Measurements from ENCODE around the gene G2E3. TPM values are rescaled to one million over a fixed set of nuclear protein-coding genes. Genes with fewer than 3 reads are reported as not detected.

G2E3 gene, protein sequence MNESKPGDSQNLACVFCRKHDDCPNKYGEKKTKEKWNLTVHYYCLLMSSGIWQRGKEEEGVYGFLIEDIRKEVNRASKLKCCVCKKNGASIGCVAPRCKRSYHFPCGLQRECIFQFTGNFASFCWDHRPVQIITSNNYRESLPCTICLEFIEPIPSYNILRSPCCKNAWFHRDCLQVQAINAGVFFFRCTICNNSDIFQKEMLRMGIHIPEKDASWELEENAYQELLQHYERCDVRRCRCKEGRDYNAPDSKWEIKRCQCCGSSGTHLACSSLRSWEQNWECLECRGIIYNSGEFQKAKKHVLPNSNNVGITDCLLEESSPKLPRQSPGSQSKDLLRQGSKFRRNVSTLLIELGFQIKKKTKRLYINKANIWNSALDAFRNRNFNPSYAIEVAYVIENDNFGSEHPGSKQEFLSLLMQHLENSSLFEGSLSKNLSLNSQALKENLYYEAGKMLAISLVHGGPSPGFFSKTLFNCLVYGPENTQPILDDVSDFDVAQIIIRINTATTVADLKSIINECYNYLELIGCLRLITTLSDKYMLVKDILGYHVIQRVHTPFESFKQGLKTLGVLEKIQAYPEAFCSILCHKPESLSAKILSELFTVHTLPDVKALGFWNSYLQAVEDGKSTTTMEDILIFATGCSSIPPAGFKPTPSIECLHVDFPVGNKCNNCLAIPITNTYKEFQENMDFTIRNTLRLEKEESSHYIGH
- 41.1 and 50.3 TPM in 2 replicates for total RNA-seq (2014; rRNA removed; shearing (Covaris generic))

- no peaks in the 10 kb centered on the region for H3K27me3 ChIP-seq (ENCODE audit: control insufficient read depth, insufficient read depth, low read length)
- peak; percentile 90 for DNase-seq
- no peaks in the 10 kb centered on the region for H3K36me3 ChIP-seq (replicated peaks; ENCODE audit: control insufficient read depth, insufficient read depth, low read length)
- peak within 1 kb of the TSS; percentile 91 for H3K4me3 ChIP-seq (ENCODE audit: insufficient read depth, low read depth, low read length)
These were observed at the start of gene G2E3 for GRCh38 chr14:30558675-30559555. Gene G2E3 (plus strand): TSS chr14:30559158. CDS start chr14:30581080, 21,922 bp downstream.

DNA sequence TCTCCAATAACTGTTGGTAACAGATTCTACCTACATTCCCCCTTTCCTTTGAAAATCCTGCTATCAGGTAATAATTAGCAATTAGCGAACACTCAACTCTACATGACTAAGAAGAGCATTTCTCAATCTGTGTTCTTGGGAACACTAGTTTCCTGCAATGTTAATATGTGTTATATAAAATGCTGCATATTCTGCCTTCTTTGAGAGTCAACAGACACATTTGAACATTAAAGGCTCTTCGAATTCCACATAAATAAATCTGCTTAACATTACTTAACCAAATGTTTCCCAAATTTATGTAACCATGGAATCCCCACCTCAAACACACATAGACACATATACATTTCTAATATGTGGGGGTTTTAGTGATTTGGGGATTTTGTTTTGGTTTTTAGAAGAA lies 41.2 kb upstream of the G2E3 start:
- Histone ChIP-seq H3K4me3 (ENCODE audit: insufficient read depth, low read depth, low read length) (no peak overlapping the region), H3K36me3 (replicated peaks; ENCODE audit: control insufficient read depth, insufficient read depth, low read length) (no peaks in the 10 kb centered on the region), H3K27me3 (ENCODE audit: control insufficient read depth, insufficient read depth, low read length) (no peaks in the 10 kb centered on the region)
- no peak for DNase-seq

GRCh38 chr14:30518867-30519560 lies 39.9 kb upstream of the G2E3 start:
- Histone ChIP-seq H3K27me3 (ENCODE audit: control insufficient read depth, insufficient read depth, low read length) (no peaks in the 10 kb centered on the region), H3K4me3 (ENCODE audit: insufficient read depth, low read depth, low read length) (no peak overlapping the region), H3K36me3 (replicated peaks; ENCODE audit: control insufficient read depth, insufficient read depth, low read length) (no peaks in the 10 kb centered on the region)
- no peak for DNase-seq

DNA sequence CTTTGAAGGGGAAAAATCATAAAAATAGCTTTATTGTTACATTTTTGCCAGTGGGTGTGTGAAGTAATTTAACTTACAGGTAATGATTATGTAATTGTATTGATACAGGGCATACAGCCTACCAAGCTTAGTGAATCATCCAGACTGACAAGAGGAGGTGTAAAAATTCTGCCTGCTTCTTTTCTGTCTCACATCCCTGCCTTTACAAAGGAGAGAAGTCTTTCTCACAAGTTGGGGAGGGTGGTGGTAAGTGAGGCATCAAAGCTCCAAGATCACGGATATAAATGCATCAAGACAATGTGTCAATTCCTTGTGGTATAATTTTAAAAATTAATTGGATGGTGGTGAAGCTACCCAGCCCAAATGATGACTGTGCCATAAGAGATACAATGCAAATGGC lies 39.0 kb upstream of the G2E3 start:
- H3K4me3 ChIP-seq (ENCODE audit: insufficient read depth, low read depth, low read length): no peak overlapping the region
- H3K36me3 ChIP-seq (replicated peaks; ENCODE audit: control insufficient read depth, insufficient read depth, low read length): no peaks in the 10 kb centered on the region
- H3K27me3 ChIP-seq (ENCODE audit: control insufficient read depth, insufficient read depth, low read length): no peaks in the 10 kb centered on the region
- DNase-seq: no peak

DNA sequence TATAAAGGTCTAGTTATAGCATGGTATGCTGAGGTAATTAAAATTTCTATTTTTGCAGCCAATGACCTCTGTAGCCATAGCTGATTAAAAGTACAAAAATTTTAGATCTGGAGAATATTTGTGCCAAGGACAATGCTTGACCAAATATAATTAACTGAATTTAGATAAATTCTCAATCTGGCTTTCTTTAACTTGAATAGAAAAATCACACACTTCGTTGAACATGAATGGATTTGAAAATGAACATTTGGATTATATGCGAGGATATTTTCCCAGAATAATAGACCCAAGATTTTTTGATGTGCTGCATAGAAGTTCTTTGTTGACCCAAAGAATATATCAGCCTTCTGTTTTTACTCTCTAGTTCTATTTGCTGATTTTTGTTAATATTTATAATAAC lies 38.4 kb upstream of the G2E3 start:
- H3K4me3 ChIP-seq (ENCODE audit: insufficient read depth, low read depth, low read length): no peak overlapping the region
- no peaks in the 10 kb centered on the region for H3K36me3 ChIP-seq (replicated peaks; ENCODE audit: control insufficient read depth, insufficient read depth, low read length)
- H3K27me3 ChIP-seq (ENCODE audit: control insufficient read depth, insufficient read depth, low read length): no peaks in the 10 kb centered on the region
- no peak for DNase-seq

- Histone ChIP-seq H3K36me3 (replicated peaks; ENCODE audit: control insufficient read depth, insufficient read depth, low read length) (no peaks in the 10 kb centered on the region), H3K27me3 (ENCODE audit: control insufficient read depth, insufficient read depth, low read length) (no peaks in the 10 kb centered on the region), H3K4me3 (ENCODE audit: insufficient read depth, low read depth, low read length) (no peak overlapping the region)
- DNase-seq: peak; percentile 9
These were observed 36.8 kb upstream of the G2E3 start for GRCh38 chr14:30521899-30522736.

DNA sequence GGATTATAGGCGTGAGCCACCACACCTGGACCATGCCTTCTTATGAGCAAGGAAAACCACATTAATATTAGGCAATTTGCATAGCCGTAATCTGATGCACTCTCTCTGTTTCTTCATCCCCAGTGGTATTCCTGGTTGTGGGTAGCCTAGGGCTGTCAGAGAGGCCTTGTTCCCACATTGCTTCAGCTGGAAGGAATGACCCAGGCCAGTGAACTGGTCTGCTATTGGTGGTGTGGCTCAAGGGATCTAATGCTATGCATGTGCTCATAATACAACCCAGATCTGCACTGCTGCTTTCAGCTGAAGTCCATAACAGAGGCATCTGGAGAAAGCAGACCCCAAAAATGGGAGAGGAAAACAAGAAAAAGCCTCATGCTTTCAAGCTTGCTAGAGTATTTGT lies 33.1 kb upstream of the G2E3 start:
- Histone ChIP-seq H3K4me3 (ENCODE audit: insufficient read depth, low read depth, low read length) (no peak overlapping the region), H3K27me3 (ENCODE audit: control insufficient read depth, insufficient read depth, low read length) (no peaks in the 10 kb centered on the region), H3K36me3 (replicated peaks; ENCODE audit: control insufficient read depth, insufficient read depth, low read length) (no peaks in the 10 kb centered on the region)
- no peak for DNase-seq

DNA sequence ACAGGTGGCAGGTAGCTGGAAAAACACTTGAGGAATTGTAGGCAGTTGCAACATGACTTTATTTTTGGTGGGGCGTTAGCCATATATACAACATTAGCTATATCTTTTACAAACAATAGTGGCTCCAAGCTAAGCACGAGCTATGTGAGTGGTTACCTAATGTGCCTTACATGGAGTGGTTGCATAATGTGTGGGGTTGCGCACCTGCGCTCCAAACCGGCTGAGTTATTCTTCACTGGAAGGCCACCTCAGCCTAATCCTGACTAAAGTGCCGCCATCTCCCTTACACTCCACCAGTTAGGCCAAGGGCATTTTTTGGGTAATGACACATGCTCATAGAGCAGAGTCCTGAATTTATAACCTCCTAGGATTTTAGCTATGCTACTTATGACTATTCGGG lies 31.8 kb upstream of the G2E3 start:
- Histone ChIP-seq H3K36me3 (replicated peaks; ENCODE audit: control insufficient read depth, insufficient read depth, low read length) (no peaks in the 10 kb centered on the region), H3K27me3 (ENCODE audit: control insufficient read depth, insufficient read depth, low read length) (no peaks in the 10 kb centered on the region), H3K4me3 (ENCODE audit: insufficient read depth, low read depth, low read length) (no peak overlapping the region)
- no peak for DNase-seq

DNA sequence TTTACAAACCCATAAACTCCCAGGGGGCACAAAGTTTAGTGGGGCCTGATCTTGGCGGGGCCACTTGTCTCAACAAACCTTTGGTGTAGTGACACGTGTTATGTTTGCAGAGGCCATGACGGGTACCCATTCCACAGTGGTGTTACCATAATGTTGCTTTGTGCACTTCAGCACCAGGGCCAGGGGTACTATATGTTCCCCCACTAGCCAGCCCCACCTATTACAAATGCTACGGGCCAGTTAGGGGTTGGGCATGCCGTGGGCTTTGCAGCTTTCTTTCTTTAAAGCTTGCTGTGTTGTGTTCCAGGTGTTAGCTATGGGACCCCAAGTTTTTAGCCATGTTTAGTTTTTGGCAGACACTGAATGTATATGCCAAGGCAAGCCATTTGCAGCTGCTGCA lies 30.8 kb upstream of the G2E3 start:
- Histone ChIP-seq H3K36me3 (replicated peaks; ENCODE audit: control insufficient read depth, insufficient read depth, low read length) (no peaks in the 10 kb centered on the region), H3K4me3 (ENCODE audit: insufficient read depth, low read depth, low read length) (no peak overlapping the region), H3K27me3 (ENCODE audit: control insufficient read depth, insufficient read depth, low read length) (no peaks in the 10 kb centered on the region)
- no peak for DNase-seq

GRCh38 chr14:30528778-30529642 lies 29.9 kb upstream of the G2E3 start:
- Histone ChIP-seq H3K4me3 (ENCODE audit: insufficient read depth, low read depth, low read length) (no peak overlapping the region), H3K27me3 (ENCODE audit: control insufficient read depth, insufficient read depth, low read length) (no peaks in the 10 kb centered on the region), H3K36me3 (replicated peaks; ENCODE audit: control insufficient read depth, insufficient read depth, low read length) (no peaks in the 10 kb centered on the region)
- no peak for DNase-seq

DNA sequence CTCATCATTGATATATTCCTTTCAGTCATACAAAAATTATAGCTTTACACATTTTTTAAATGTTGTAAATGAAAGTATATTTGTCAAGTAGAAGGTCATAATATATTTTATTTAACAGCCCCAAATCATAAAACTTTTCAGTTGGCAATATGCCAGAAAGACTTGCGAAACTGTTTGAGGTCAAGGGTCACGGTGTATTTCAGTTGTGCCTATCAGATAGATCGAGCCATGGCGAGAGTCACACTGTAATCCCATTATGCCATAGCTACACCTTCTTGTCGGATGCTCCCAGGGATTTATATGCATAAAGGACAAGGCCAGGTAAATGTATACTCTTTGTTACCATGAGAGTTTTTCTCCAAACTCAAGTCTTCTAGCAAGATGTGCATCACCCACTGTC lies 26.7 kb upstream of the G2E3 start:
- DNase-seq: no peak
- no peak overlapping the region for H3K4me3 ChIP-seq (ENCODE audit: insufficient read depth, low read depth, low read length)
- no peaks in the 10 kb centered on the region for H3K36me3 ChIP-seq (replicated peaks; ENCODE audit: control insufficient read depth, insufficient read depth, low read length)
- H3K27me3 ChIP-seq (ENCODE audit: control insufficient read depth, insufficient read depth, low read length): no peaks in the 10 kb centered on the region

GRCh38 chr14:30533126-30533525 lies 25.8 kb upstream of the G2E3 start:
- no peak for DNase-seq

DNA sequence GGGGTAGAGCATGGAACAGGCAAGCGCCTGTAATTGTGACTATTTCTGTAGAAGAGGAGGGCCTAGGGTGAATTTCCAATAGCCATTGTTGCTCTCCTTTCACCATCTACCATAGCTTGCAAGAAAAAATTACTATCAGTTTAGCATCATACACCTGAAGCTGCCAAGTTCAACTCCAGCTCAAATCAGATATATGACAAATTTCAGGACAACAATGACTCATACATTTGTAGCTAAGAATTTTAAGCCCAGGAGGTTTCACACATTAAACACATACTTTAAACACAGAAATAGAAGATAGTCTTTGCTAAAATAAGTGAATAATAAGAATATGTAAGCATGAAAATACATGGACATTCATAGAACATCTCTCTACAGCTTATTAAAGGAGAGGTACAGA lies 17.6 kb upstream of the G2E3 start:
- no peaks in the 10 kb centered on the region for H3K36me3 ChIP-seq (replicated peaks; ENCODE audit: control insufficient read depth, insufficient read depth, low read length)
- no peaks in the 10 kb centered on the region for H3K27me3 ChIP-seq (ENCODE audit: control insufficient read depth, insufficient read depth, low read length)
- no peak overlapping the region for H3K4me3 ChIP-seq (ENCODE audit: insufficient read depth, low read depth, low read length)
- DNase-seq: no peak

More at GRCh38 chr14:30533126-30533525, 25.8 kb upstream of the G2E3 start:
- Histone ChIP-seq H3K27me3 (ENCODE audit: control insufficient read depth, insufficient read depth, low read length) (no peaks in the 10 kb centered on the region), H3K36me3 (replicated peaks; ENCODE audit: control insufficient read depth, insufficient read depth, low read length) (no peaks in the 10 kb centered on the region), H3K4me3 (ENCODE audit: insufficient read depth, low read depth, low read length) (no peak overlapping the region)

Measured in H7 (cell line).